HG03442 (cell line): ENCODE measurements around the gene USH1C.

Experiments
- ATAC-seq: cut with Tn5 transposase; IDR thresholded peaks from one replicate; pipeline ENCODE4 v1.9.1; 2021; ENCODE audit warnings: mild to moderate bottlenecking, moderate library complexity; ENCODE audit not compliant: unreplicated experiment

The USH1C gene

GRCh38 chr11:17571431-17572358 is 27.5 kb upstream of the USH1C start:
- ATAC-seq, result no peak

GRCh38 chr11:17570034-17570433 is 25.8 kb upstream of the USH1C start:
- no peak for ATAC-seq

DNA sequence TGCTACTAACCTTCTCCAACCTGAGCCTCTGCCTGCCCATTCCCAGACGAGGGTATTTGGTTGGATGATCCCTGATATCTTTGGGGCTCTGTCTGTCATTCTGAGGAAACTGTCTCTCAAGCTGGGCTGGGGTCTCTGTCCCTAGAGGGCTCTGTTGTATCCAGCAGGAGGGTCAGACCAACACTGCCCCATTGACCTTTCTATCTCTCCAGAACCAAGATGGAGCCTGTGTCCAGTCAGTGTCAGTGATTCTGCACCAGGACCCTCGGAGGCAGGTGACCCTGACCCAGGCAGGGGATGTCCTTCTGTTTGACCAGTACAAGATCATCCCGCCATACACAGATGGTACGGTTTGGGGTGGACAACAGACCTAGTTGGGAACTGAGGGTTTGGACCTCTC is 24.7 kb upstream of the USH1C start:
- no peak for ATAC-seq

DNA sequence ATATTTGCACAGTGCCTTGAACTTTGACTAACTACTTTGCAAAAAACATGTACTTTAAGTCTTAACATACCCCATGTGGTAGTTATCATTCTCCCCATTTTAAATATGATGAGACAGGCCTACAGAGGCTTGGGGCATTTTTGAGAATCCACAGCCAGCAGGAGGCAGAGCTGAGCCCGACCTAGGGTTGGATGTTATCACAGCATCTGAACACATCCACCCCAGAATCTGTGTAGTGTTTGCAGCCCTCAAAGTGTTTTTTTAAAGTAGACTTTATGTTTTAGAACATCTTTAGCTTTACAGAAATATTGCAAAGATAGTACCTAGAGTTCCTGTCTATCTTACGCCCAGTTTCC is 20.4 kb upstream of the USH1C start:
- ATAC-seq, result no peak

GRCh38 chr11:17563961-17564686 is 19.9 kb upstream of the USH1C start:
- no peak for ATAC-seq

- ATAC-seq, result no peak
Observed at GRCh38 chr11:17563231-17563646, 19.0 kb upstream of the USH1C start.

GRCh38 chr11:17561526-17561925 is 17.3 kb upstream of the USH1C start:
- ATAC-seq, result no peak

GRCh38 chr11:17561111-17561415 is 16.8 kb upstream of the USH1C start:
- no peak for ATAC-seq

- no peak for ATAC-seq
Observed at GRCh38 chr11:17560281-17561110, 16.3 kb upstream of the USH1C start.

- ATAC-seq, result no peak
Observed at GRCh38 chr11:17559341-17560087, 15.3 kb upstream of the USH1C start.

GRCh38 chr11:17558916-17559315 is 14.7 kb upstream of the USH1C start:
- ATAC-seq, result no peak

DNA sequence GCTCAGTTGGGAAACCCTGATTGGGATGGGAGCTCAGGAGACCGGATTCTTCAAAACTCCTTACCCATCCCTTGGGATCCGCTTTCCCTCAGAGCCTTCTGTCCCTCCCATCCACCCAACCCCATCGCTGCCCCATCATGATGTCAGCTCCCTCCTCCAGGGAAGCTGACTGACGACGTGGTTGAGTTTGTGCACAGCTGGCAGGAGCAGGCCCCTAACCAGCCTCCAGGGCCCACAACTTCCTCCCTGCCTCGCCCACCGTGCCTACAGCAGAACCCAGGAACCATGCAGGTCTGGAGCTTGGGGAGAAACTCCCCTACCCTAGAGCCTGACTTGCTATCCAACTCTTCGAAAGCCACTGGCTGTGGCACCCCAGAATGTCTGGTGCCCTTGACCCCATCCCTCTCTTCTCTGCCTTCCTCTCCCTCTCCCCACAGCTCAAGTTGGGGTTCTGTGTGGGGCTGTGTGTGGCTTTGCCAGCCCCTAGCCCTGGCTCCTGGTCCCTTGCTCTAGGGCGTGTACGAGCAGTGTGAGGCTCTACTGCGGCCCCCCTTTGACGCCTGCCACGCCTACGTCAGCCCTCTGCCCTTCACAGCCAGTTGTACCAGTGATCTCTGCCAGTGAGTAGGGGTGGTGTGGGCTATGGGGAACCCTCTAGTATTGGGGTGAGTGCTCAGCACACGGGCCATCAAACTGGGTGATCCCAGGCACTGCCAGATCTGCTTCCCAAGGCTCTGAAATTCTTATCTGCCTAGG is 14.0 kb upstream of the USH1C start:
- no peak for ATAC-seq

DNA sequence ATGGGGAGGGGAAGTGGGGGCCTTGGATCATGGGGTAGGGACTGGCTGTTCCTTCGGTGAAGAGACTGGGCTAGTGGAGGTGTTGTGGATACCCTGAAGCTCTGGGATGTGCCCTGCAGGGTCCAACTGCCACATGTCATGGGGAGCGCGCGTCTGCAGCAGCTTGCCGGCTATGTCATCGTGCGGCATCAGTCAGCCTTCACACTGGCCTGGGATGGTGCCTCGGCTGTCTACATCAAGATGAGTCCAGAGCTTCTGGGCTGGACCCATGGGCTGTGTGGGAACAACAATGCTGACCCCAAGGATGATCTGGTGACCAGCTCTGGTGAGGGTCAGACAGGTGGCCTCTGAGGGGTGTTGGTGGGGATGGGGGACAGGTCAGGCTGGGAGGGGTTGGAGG is 12.8 kb upstream of the USH1C start:
- ATAC-seq, result no peak

GRCh38 chr11:17554487-17554886 is 10.3 kb upstream of the USH1C start:
- ATAC-seq, result no peak

DNA sequence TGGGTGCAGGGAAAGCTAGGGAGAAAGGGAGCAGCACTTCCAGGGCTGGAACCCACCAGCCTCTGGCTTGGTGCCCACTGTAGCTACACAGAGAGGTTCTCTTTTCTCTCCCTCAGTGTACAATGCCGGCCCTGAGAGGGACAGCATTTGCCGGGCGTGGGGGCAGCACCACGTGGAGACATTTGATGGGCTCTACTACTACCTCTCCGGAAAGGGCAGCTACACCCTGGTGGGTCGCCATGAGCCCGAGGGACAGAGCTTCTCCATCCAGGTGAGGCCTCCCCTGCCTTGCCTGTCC is 9.0 kb upstream of the USH1C start:
- no peak for ATAC-seq

GRCh38 chr11:17552392-17553248 is 8.4 kb upstream of the USH1C start:
- ATAC-seq, result no peak

DNA sequence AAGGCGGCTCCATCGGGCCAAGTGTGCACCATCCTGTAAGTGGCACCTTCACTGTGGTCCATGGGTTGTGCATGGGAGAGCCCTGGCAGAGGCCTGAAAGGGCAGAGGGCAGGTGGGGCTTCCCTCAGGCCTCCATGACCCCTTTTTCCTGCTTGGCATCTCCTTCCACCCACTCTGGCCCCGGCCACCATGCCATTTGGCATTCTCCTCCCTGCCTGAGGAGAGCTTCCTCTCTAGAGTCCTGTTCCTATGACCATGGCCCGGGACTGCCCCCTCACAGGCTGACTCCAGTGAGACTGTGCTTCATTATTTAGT is 7.8 kb upstream of the USH1C start:
- no peak for ATAC-seq

- ATAC-seq, result no peak
Observed at GRCh38 chr11:17551347-17552040, 7.3 kb upstream of the USH1C start.
